GM21786 (cell line): ENCODE measurements around the gene TDP2.
"Not testable (repeated sequence)": the region's sequence is repeated elsewhere in the genome, so short reads cannot be mapped to it uniquely, and the experiment has no call there.

Experiments used
- ATAC-seq: cut with Tn5 transposase; IDR thresholded peaks from one replicate; pipeline ENCODE4 v1.9.1; 2021; ENCODE audit not compliant: unreplicated experiment

Gene TDP2

GRCh38 chr6:24683297-24684296 lies 16.9 kb upstream of the TDP2 start:
- ATAC-seq = no peak

DNA sequence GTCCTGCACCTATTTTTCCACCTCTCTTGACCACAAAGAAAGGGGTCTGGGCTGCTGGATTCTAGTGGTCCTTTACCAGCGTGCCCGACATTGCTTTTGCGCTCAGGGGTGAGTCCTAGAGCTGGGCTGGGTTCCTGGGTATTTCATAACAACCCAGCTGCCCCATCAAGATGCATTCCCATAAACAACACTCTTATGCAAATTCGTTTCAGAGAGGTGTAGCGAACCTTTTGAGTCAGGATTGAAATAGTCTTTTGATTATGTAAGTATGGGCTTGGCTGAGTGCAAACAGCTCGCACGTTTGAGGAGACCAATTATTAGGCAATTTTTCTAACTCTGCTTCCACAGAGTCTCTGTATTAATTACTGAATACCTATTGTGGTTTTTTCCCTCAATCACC lies 13.9 kb upstream of the TDP2 start:
- no peak for ATAC-seq

DNA sequence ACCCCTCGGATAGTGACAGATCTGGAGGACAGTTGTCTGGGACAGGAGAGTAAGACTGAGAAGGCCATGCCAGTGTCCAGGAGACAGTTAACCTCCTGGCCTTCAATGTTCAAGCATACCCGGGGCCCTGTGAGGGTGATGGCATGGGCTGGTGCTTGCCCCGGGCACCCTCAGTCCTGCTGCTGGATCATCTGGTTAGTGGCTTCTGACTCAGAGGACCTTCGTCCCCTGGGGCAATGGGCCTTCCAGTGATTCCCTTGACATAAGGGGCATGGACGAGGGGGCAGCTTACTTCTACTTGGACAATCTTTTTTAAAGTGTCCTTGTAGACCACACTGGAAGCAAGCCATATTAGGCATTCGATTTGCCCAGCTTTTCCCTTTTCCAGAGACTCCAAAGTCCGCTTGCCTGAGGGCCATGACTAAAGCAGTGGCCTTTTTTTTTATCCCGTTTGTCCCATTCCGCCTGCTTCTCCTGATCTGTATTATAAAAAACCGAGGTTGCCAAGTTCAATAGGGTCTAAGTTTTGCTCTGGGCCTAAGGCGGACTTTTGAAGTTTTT lies 12.2 kb upstream of the TDP2 start:
- not testable (repeated sequence) for ATAC-seq

DNA sequence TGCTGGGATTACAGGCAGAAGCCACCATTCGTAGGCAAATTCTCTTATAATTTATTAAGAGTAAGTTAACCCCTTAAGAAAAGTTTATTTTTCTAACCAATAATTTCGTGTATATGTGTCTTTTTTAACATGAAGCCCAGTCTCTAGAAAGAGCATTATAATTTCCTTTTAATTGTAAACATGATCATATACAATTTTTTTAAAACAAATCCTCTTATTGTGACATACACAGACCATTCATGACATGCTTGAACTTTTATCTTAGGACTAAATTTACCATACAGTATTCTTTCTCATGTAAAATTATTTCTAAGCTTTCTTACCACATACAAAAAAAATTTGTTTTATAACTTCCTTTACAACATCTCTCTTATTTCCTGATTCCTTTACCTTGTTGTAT lies 6.9 kb upstream of the TDP2 start:
- no peak for ATAC-seq

DNA sequence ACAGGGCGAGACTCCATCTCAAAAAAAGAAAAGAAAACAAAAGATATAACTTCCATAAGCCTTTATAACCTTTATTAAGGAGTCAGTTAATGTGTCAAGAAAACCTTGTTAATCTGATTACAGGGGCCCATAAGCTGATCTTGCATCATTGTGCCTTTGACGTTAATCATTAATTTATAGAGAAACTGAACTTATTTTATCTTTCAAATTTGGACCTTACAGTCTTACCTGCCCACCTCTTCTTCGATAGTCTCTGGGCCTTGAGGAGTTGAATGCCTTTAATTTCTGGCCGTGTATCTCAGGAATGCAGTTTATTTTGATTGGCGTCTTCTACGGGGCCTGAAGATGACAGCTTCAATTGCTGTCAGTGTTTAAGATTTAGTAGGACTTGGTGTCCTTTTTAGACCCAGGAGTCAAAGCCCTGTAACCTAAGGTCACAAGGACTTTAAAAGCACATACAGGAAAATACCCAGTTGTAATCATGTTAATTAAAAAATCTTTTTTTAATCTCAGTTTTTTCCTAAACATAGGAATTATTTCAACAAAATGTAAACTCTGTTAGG lies 6.0 kb upstream of the TDP2 start:
- ATAC-seq = no peak

GRCh38 chr6:24671077-24671476 lies 4.4 kb upstream of the TDP2 start:
- not testable (repeated sequence) for ATAC-seq

DNA sequence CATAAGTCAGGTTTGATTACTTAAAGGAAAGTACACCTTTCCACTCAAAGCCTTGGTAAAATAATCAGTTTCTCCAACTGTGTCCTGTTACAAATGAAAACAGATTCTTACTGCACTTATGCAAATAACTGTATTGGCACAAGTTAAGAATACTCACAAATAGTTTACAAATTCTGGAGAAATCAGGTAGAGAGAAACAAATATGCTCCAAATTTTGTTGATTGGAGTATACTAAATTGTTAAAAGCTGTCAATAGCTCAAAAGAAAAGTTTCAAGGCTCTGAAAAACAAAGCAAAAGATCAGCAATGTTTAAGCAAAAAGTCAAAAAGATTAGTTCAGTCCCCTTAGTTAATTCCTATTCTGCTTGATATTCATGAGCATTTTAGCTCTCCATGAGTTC lies 3.8 kb upstream of the TDP2 start:
- ATAC-seq = not testable (repeated sequence)

GRCh38 chr6:24668997-24669361 lies 2.3 kb upstream of the TDP2 start:
- ATAC-seq = no peak

DNA sequence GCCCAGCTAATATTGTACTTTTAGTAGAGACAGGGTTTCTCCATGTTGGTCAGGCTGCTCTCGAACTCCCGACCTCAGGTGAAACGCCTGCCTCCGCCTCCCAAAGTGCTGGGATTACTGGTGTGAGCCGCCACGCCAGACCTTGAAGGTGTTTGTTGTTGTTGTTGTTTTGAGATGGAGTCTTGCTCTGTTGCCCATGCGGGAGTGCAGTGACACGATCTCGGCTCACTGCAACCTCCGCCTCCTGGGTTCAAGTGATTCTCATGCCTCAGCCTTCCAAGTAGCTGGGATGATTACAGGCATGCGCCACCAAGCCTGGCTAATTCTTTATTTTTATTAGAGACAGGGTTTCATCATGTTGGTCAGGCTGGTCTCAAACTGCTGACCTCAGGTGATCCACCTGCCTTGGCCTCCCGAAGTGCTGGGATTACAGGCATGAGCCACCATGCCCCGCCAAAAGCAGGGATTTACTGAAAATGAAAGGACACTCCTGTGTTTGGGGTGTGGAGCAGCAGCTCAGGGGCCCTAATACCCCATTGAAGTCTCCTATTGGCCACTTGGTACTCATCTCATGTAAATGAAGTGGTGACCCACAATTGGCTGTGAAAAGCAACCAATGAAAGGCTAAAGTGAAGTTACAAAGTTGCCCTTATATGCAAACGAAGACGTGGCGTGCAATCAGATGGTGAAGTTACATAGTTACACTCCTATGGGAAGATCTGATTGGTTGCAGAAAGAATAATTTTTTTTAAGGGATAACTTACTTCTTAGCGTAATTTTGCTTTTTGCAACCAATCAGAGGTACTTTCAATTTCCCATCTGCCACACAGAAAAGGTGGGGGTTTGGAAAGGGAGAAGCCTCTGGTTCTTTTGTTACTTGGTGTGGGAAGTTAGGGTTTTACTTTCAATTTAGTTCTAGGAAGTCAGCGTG lies 1.6 kb upstream of the TDP2 start:
- not testable (repeated sequence) for ATAC-seq

- ATAC-seq = no peak
Measured at GRCh38 chr6:24667378-24667803, 692 bp upstream of the TDP2 start.

DNA sequence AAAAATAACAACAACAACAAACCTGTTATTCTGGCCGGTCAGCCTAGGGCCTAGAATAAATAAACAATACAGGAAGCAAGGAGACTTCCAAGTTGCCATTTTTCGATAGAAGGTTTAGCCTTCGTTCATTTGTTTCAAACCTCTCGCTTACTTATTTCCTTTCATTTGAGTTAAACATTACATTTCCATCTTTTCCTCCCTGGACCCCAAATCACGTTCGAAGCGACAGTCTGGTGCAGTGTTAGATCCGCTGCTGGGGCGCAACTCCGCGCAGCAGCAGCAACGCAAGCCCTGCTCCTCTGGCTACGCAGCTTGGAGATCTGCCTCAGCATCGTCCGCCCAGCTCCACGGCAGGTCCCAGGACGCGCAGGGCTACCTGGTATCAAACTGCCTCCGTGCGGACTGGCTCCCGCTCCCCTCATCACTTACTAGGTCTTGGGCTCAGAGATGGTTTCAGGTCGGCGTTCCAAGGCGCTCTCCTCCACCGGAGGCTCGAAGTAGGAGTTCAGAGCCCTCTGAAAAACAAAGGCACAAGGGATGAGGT lies 530 bp downstream of the TDP2 start:
- ATAC-seq = peak; percentile 25

GRCh38 chr6:24664046-24664987 lies 2.4 kb downstream of the TDP2 start:
- no peak for ATAC-seq

- no peak for ATAC-seq
Measured at GRCh38 chr6:24663189-24663588, 3.5 kb downstream of the TDP2 start.

- ATAC-seq = no peak
Measured at GRCh38 chr6:24662236-24662635, 4.5 kb downstream of the TDP2 start.

GRCh38 chr6:24661759-24662158 lies 4.9 kb downstream of the TDP2 start:
- not testable (repeated sequence) for ATAC-seq

DNA sequence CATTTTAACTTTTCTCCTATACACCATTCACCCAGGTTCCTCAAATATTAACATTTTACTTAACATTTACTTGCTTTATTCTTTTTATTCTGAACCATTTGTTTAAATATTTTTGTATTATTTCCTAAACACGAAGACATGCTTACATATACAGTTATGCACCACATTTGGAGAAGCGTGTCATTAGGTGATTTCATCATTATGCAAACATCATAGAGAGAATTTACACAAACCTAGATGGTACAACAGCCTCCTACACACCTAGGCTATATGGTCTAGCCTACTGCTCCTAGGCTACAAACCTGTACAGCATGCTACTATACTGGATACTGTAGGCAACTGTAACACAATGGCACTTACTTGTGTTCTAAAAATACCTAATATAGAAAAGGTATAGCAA lies 6.6 kb downstream of the TDP2 start:
- no peak for ATAC-seq

- no peak for ATAC-seq
Measured at GRCh38 chr6:24659561-24659960, 7.1 kb downstream of the TDP2 start.

DNA sequence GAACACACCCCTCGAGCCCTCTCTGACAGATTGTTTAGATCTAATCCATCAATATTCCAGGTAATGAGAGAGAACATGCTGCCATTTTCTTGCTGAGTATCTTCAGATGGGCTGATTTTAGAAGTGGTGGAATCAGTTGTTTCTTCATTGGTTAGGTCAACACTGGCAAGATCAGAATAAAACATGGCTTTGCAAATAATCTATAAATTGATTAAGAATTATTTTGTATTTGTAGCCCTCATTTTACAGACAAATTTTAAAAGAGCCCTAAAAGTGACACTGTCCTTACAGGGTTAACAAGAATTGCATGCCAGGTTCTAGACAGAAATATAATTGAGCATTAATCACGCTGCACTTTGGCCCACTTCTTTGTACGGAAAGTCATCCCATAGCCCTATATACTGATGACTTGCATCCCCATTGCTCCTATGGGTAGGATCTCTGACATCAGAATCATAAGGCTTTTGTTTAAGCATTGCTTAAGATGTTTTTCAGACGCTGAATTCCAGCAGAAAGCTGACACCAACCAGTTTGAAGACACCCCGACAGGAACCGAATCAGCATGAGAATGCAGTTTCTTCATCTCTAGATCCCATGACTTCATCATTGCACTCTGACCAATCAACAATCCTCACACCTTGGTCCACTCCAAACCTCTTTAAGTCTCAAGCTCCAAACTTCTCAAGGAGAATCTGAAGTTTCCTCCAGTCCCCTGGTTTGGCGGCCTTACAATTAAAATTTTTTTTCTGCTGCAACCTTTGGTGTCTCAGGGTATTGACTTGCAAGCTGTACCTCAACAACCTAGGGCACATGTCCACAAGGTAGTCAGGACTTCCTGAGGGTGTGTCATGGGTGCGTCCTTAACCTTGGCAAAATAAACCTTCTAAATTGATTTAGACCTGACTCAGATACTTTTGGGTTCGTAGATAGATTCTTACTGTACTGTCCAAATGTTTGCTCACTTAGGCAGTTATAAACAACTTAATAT lies 7.8 kb downstream of the TDP2 start:
- ATAC-seq = no peak
